HG03565 (cell line): ENCODE measurements around the gene AQP2.

Source experiments
- ATAC-seq: cut with Tn5 transposase; IDR thresholded peaks from one replicate; pipeline ENCODE4 v1.9.1; 2021; ENCODE audit warnings: mild to moderate bottlenecking, moderate library complexity; ENCODE audit not compliant: unreplicated experiment

The AQP2 gene

DNA sequence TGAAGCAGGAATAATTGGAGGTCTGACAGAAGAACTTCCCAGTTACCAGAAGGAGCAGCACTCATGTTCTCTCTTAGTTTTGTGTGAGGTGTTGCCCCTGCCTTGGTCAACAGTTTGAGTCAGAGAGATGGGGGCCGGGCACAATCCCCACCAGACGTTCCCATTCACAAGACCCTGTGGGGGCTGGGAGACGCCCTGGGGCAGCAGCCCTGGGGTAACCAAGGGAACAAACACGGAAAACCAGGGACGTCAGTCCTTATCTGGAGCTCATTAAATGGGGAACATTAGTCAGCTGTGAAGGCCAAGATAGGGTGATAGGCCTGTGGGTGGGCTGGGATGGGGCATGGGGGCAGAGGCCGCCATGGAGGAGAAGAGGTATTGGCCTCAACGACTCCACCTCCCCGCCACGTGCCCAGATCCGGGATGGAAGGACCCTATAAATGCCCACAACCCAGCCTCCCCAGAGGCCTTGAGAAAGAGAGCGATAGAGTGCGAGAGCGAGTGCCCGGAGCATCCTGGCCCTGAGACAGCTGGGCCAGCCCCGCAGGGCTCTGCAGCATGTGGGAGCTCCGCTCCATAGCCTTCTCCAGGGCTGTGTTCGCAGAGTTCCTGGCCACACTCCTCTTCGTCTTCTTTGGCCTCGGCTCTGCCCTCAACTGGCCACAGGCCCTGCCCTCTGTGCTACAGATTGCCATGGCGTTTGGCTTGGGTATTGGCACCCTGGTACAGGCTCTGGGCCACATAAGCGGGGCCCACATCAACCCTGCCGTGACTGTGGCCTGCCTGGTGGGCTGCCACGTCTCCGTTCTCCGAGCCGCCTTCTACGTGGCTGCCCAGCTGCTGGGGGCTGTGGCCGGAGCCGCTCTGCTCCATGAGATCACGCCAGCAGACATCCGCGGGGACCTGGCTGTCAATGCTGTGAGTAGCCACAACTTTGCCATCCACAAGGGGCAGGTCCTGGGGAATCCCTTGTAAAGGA, at the start of gene AQP2:
TSS of gene AQP2 (plus strand) at position 465 of the 979 bp plus-strand sequence. CDS start at position 559, 94 bp downstream.
- ATAC-seq = no peak

- ATAC-seq = no peak
These were observed 49.5 kb upstream of the AQP2 start for GRCh38 chr12:49901026-49901425.

DNA sequence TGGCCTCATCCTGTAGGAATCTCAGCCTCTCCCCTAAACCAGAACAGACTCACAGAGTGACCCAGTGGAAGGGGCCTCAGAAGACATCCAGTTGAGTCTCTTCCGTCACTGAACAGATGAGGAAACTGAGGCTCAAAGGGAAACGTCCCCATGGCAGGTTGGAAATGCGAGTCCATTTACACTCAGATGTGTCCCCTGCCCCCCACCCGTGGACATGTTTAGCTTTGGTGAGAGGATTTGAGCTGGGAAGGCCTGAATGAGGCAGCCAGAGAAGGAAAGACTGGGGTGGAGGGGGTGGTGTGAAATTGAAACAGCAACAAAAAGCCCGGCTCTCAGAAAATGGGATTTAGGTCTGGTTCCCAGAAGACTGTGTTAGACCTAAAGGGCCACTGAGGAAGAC, 48.6 kb upstream of the AQP2 start:
- ATAC-seq = no peak

DNA sequence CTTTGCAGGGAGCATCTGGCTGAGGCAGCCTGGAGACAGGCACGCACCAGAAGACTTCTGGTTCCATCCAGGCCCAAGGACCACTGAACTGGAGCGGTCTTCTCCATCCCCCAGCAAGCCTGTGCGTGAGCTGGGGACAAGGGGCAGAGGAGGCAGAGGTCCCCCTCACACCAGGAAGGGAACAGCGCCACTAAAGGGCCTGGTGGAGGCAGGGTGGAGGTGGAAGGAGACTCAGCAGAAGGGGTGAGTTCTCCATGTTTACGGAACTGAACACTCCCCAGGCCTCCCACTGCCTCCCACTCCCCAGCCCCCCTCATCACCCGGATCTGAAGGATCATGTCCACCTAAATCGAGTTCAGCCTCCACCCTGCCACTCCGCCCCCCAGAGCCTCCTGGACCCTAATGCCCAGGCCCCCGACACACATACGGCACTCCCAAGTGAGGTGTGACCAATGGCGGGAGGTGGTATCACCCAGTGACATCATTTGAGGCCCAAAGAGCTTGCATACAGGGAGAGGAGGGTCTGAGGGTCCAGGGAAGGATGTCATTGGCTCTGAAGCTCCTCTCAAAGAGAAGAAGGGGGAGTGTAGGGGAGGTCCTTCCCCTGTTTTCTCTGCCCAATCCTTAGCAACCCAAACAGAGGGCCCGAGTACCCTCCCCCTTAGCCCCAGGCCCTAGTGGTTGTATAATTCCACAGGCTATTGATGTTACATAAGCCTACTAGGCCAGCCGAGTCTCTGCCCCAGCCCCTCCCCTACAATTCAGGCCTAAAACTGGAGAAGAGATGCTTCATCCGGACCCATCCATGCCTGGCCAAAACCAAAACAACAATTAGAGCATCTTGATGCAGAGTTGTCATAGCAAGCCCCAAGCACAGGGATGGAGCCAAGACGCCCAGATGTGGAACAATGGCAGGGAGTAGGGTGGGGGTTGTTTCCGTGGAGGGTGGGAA, 47.9 kb upstream of the AQP2 start:
- no peak for ATAC-seq

- ATAC-seq = no peak
These were observed 47.2 kb upstream of the AQP2 start for GRCh38 chr12:49903351-49903699.

DNA sequence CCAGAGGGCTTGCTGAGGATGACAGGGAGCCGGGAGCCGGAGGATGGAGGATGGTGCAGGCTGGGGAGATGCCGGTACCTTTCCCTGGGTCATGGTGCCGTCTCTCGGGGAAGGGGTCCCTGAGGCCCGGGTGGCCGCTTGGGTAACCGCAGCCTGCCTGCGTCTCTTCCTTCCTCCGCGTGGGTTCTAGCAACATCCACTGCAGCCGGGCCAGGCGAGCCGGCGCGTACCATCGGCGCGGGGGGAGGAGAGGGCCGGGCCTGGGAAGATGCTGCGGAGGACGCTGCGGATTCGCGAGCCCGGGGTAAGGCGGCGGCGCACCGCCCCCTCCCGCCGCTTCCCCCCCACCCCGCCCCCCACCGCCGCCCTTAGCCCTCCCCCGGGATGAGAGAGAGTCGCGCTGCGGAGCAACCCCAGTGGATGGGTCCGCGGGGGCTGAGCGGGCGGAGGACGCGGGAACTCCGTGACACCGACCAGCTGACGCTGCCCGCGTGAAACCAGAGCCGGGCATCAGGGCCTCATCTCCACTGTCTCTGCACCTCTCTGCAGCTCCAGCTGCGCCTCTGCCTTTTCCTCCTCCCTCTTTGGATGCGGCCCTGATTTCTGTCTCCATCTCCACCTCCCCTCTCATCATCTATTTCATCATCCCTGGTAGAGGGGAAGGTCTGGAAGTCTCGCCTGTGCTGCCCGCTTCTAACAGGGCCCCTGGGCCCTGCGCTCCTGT, 46.7 kb upstream of the AQP2 start, which contains the start of gene FAIM2:
TSS of gene FAIM2 (minus strand) at position 201 of the 724 bp plus-strand sequence. CDS start at position 93, 108 bp downstream.
- ATAC-seq = no peak

GRCh38 chr12:49904601-49905000, 45.9 kb upstream of the AQP2 start:
- ATAC-seq = no peak

- ATAC-seq = no peak
These were observed 44.7 kb upstream of the AQP2 start for GRCh38 chr12:49905718-49906314.

GRCh38 chr12:49907352-49907751, 43.2 kb upstream of the AQP2 start:
- no peak for ATAC-seq

DNA sequence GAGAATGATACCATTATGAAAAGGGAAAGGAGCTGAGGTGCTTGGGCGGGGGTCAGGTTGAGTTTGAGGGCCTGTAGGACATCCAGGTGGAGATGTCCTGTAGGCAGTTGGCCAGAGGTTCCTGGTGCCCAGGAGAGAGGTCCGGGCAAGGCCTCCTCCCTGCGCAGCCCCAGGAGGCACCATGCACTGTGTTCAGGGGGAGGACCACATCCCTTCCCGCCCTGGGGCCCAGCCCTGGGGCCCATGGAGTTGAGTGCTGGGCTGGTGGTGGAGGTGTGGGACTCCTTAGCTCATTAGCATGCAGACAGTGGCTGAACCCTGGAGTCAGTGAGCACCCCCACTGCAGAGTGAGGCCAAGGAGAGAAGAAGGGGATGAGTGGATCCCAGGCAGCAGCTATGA, 41.2 kb upstream of the AQP2 start:
- ATAC-seq = no peak

DNA sequence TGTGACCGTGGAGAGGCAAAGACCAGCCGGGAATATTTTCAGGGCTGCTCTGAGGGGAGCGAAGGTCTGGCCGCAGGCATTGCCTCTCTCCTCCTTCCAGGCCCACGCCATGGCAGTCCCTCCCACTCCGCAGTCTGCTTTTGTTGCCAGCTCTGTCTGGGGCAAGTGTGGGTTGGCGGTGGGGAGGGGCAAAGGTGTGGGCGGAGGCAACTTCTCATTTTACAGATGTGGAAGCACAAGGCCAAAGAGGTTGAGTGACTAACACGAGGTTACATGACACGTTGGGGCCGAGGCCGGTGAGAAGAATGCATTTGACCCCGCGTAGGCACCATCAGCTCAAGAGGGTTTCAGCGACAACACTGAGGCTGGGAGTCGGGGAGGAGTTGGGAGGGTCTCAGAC, 40.7 kb upstream of the AQP2 start:
- ATAC-seq = no peak

- ATAC-seq = no peak
These were observed 40.0 kb upstream of the AQP2 start for GRCh38 chr12:49910331-49911212.

DNA sequence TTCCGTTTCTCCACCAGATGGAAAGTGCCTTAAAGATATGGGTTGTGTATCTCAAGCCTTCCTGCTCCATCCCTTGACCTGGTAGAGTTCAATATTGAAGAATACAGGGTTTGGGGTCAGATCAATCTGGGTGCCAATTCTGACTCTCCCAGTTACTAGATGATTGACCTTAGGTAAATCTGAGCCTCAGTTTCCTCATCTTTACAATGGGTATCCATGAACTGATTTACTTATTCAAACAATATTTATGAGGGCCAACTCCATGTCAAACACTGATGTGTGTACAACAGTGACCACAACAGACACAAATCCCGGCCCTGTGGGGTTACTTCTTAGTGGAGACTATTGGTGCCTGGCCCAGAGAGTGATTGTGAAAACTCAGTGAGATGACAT, 39.3 kb upstream of the AQP2 start:
- ATAC-seq = no peak

- no peak for ATAC-seq
These were observed 37.9 kb upstream of the AQP2 start for GRCh38 chr12:49912345-49913255.

DNA sequence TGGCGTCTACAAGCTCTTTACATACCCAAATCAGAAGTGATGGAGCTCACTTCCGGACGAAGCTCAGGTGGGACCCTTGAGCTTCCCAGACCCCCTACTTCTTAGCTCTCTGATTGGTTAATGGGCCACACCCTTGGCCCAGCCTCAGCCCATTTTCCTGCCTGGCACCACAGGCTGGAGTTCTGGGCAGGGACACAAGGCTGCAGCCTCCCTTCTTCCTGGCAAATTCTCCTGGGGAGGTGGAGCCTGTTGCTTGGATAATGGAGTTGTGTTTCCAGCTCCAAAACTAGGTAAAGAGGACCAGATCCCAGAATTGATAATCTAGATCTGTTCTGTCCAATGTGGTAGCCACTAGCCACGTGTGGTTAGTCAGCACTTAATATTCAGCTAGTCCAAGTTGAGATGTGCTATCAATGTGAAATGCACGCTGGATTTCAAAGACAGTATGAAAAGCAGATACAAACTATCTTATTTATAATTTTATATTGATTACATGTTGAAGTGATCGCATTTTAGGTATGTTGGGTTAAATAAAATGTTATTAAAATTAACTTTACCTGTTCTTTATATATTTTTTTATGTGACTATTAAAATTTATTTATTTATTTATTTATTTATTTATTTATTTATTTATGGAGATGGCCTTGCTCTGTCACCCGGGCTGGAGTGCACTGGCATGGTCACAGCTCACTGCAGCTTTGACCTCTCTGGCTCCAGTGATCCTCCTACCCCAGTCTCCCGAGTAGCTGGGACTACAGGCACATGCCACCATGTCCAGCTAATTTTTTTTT, 34.2 kb upstream of the AQP2 start:
- ATAC-seq = no peak

GRCh38 chr12:49917166-49917787, 33.3 kb upstream of the AQP2 start:
- ATAC-seq = no peak

- ATAC-seq = no peak
These were observed 32.8 kb upstream of the AQP2 start for GRCh38 chr12:49917788-49918173.
